Ramos (cell line): Measurements from ENCODE around the gene TXNRD1.
"Not testable (repeated sequence)": the region's sequence is repeated elsewhere in the genome, so short reads cannot be mapped to it uniquely, and the experiment has no call there.

Experiments used
- in situ Hi-C: fragments of 300-500 bp; cut with MboI; formaldehyde crosslinking; loops from one replicate; pipeline ENCODE4 v1.14.3; 2022; ENCODE audit warnings: low sequenced_read_pairs; ENCODE audit not compliant: unreplicated experiment

TXNRD1 gene

DNA sequence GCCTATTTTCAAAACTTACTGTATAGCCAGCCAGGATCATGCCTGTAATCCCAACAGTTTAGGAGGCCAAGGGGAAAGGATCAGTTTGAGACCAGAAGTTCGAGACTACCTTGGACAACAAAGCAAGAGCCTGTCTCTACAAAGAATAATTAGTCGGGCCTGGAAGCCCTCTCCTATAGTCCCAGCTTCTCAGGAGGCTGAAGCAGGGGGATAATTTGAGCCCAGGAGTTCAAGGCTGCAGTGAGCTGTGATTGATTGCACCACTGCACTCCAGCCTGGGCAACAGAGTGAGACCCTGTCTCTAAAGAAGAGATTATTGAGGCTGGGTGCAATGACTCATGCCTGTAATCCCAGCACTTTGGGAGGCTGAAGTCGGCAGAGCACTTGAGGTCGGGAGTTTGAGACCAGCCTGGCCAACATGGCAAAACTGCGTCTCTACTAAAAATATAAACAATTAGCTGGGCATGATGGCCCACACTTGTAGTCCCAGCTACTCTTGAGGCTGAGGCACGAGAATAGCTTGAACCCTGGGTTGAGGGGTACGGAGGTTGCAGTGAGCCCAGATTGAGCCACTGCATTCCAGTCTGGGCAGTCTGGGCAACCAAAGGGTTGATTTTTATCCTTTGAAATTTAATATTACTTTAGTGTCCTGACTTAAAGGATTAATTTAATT is 102.1 kb downstream of the TXNRD1 start:
- in situ Hi-C loops: no loop called here

- in situ Hi-C loops: no loop called here
These were observed 103.4 kb downstream of the TXNRD1 start for GRCh38 chr12:104319028-104319427.

GRCh38 chr12:104319918-104320626 is 104.5 kb downstream of the TXNRD1 start:
- in situ Hi-C loops: no loop called here

DNA sequence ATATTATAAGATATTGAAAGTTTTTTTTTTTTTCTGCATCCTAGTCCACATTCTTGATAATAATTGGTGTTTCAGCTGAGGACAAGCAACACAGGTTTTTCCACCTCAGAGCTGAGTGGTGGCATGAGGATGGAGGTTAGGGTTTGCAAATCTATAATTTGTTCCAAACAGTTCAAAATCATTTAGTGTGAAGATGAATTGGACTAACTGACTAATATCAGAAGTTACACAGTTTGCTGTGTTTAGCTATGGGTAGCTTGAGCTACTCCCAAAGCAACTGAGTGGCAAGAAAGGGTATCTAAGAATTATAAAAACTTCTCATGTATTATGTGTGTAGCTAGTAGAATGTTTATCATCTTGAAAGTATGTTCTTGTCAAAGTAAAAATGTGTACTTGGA is 105.0 kb downstream of the TXNRD1 start:
- in situ Hi-C loops: no loop called here

GRCh38 chr12:104321949-104322348 is 106.4 kb downstream of the TXNRD1 start:
- in situ Hi-C loops: no loop called here

GRCh38 chr12:104322533-104322932 is 107.0 kb downstream of the TXNRD1 start:
- in situ Hi-C loops: not testable (repeated sequence)

- in situ Hi-C loops: no loop called here
These were observed 108.3 kb downstream of the TXNRD1 start for GRCh38 chr12:104323899-104324298.

GRCh38 chr12:104328278-104328677 is 112.7 kb downstream of the TXNRD1 start:
- in situ Hi-C loops: not testable (repeated sequence)

- in situ Hi-C loops: no loop called here
These were observed 113.2 kb downstream of the TXNRD1 start for GRCh38 chr12:104328790-104329189.

DNA sequence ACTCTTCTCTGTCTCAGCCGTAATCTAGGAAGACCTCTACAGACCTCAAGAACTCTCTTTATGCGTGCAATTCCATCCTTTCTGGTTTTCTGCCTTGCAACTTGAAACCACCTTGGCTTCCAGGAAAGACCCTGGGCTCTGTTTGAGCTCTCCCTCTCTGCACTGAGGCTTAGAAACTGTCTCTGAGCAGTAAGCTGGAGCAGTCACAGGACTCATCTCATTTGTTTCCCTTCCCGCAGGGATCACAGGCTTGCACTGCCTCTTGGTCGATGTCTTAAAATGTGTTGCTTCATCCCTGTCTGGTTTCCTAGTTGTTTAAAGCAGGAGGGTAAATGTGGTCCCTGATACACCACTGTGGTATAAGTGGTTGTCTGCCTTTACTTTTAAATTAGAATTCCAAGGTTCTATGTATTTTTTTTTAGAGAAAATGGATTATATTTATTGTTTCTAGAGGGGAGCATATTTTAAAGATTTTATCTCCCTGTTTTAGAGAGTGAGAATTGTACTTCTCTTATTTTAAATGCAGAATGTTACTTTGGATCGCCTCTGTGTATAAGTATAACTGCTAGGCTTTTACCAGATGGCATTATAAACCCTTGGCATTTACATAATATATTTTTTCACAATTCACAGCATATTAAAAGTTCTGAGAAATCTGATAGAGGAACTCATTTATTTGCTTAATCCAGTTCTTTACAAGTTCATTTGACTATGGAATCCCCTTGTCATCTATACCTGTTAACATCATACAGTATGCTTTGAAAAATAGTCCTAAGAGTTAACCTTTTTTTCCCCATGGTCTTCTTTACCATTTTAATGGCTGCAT is 114.3 kb downstream of the TXNRD1 start:
- in situ Hi-C loops: no loop called here

DNA sequence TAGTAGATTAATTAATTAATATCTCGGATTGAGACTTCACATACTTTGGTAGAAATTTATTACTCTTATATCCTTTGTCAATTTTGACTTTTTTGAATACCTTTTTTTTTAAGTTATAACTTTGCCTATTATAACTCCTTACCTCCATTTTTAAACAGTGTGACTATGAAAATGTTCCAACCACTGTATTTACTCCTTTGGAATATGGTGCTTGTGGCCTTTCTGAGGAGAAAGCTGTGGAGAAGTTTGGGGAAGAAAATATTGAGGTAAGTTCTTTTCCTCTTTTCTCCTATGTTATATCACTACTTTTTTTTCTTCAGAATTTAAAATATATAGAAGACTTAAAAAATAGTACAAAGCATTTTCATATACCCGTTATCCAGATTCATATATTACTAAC is 115.8 kb downstream of the TXNRD1 start:
- in situ Hi-C loops: no loop called here

DNA sequence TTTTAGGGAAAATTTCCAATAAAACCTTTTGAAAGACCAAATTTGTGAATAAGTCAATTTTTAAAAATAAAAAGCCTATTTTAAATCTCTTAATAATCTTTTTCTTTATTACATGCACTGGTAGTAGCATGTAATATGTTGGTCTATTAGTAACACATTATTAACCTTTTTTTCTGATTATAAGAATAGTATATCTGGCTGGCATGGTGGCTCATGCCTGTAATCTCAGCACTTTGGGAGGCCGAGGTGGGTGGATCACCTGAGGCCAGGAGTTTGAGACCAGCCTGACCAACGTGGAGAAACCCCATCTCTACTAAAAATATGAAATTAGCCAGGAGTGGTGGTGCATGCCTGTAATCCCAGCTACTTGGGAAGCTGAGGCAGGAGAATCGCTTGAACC is 116.7 kb downstream of the TXNRD1 start:
- in situ Hi-C loops: not testable (repeated sequence)

- in situ Hi-C loops: no loop called here
These were observed 118.2 kb downstream of the TXNRD1 start for GRCh38 chr12:104333692-104334255.

DNA sequence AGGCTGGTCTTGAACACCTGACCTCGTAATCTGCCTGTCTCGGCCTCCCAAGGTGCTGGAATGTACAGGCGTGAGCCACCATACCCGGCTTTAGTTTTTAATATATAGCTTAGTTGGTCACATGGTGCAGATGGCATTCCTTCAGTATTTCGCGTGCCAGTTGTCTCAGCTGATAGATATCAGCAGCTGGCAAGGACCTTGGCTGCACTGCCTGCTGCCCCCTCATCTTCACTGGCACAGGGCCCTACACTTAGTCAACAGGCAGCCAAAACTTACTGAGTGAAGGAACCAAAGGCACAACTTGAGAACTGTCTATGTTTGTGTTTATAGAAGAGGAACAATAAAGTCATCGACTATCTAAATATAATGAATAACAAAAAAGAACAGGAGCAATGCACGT is 119.0 kb downstream of the TXNRD1 start:
- in situ Hi-C loops: no loop called here

DNA sequence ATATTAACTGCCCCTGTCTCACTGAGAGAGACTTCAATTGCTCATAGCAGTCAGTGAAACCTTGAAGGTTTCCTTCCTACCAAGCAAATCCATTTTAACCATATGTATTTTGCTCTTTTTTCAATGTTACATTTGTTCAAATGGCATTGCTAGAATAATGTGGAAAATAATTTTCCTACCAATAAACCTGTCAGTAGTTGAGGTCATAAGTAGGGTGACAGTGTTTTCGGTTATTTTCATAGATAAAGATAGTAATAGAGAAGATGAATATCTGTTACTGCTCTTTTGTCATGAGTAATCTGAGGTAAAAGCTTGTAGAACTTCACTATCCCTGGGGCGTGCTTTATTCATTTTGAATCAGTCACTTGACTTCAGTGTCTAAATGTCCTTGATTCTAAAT is 120.5 kb downstream of the TXNRD1 start:
- in situ Hi-C loops: no loop called here

GRCh38 chr12:104337030-104337558 is 121.5 kb downstream of the TXNRD1 start:
- in situ Hi-C loops: no loop called here

DNA sequence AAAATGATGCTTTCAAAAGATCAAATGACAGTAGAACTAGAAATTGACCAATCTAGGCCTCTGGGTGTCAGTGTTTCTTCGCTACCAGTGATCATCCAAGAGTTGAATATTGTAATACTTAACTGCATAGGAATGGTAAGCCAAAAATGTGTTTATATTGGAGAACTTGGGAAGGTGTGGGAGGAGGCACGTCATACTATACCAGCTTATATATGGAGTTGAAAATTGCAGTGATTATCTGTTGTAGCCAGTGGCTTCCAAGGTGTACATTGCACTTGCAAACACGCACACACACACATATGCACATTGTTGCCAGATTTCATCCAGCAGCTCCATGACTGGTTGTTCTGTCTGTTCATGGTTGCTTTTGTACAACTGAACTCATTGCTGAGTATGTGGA is 124.1 kb downstream of the TXNRD1 start:
- in situ Hi-C loops: no loop called here

- in situ Hi-C loops: no loop called here
These were observed 124.6 kb downstream of the TXNRD1 start for GRCh38 chr12:104340177-104340576.

- in situ Hi-C loops: no loop called here
These were observed 125.5 kb downstream of the TXNRD1 start for GRCh38 chr12:104340925-104341611.

- in situ Hi-C loops: no loop called here
These were observed 126.6 kb downstream of the TXNRD1 start for GRCh38 chr12:104342147-104342546.
